ENCODE data around the gene WBP1L. TPM values are rescaled to one million over a fixed set of nuclear protein-coding genes. Genes with fewer than 3 reads are reported as not detected.
A peak's percentile ranks its signal among the peaks of the same experiment; 100 is the strongest.
"Not testable (repeated sequence)": the region's sequence is repeated elsewhere in the genome, so short reads cannot be mapped to it uniquely, and the experiment has no call there.

WBP1L gene
- total RNA-seq, 2 donors from 2014 or later: 30.6 to 41.1 TPM

GRCh38 chr10:102815790-102816549 is 72.2 kb downstream of the WBP1L start:
- ATAC-seq: peak; percentile 70 to 77
- intact Hi-C loops (cut with DNase I): loop anchor here in 1 of 2 donors (5.0 kb wide), 1 partner anchor 64 kb away; no protein-coding TSS in a partner anchor
- peak; percentile 57 for DNase-seq

GRCh38 chr10:102817175-102817574 is 73.4 kb downstream of the WBP1L start:
- intact Hi-C loops (cut with DNase I): loop anchor here in 1 of 2 donors (5.0 kb wide), 1 partner anchor 65 kb away; no protein-coding TSS in a partner anchor
- no peak for ATAC-seq
- DNase-seq: no peak

GRCh38 chr10:102819054-102819453 is 75.3 kb downstream of the WBP1L start:
- ATAC-seq: peak in 1 of 2 donors; percentile 3
- intact Hi-C loops (cut with DNase I): loop anchor here in 1 of 2 donors (5.0 kb wide), 1 partner anchor 67 kb away; no protein-coding TSS in a partner anchor
- no peak for DNase-seq

GRCh38 chr10:102820008-102820407 is 76.3 kb downstream of the WBP1L start:
- DNase-seq; intact Hi-C loops (cut with DNase I); ATAC-seq: not testable (repeated sequence)

GRCh38 chr10:102822222-102822621 is 78.5 kb downstream of the WBP1L start:
- no peak for DNase-seq
- intact Hi-C loops (cut with DNase I): no loop called here
- no peak for ATAC-seq

- intact Hi-C loops (cut with DNase I): no loop called here
- ATAC-seq (no peak), DNase-seq (no peak)
Observed at GRCh38 chr10:102824664-102825063, 80.9 kb downstream of the WBP1L start.

GRCh38 chr10:102826148-102826796 is 82.5 kb downstream of the WBP1L start:
- intact Hi-C loops (cut with DNase I): no loop called here
- ATAC-seq: no peak
- no peak for DNase-seq

GRCh38 chr10:102827597-102827975 is 83.8 kb downstream of the WBP1L start:
- ATAC-seq (no peak), DNase-seq (no peak)
- intact Hi-C loops (cut with DNase I): no loop called here

GRCh38 chr10:102831322-102832071 is 87.7 kb downstream of the WBP1L start:
- DNase-seq (no peak), ATAC-seq (no peak)
- intact Hi-C loops (cut with DNase I): loop anchor here in 1 of 2 donors (10.0 kb wide), 1 partner anchor 233 kb away; no protein-coding TSS in a partner anchor

- intact Hi-C loops (cut with DNase I): loop anchor here in 1 of 2 donors (10.0 kb wide), 1 partner anchor 233 kb away; no protein-coding TSS in a partner anchor
- no peak for DNase-seq
- no peak for ATAC-seq
Observed at GRCh38 chr10:102832248-102832647, 88.5 kb downstream of the WBP1L start.

- intact Hi-C loops (cut with DNase I): loop anchor here in 1 of 2 donors (10.0 kb wide), 1 partner anchor 232 kb away; no protein-coding TSS in a partner anchor
- DNase-seq (no peak), ATAC-seq (no peak)
Observed at GRCh38 chr10:102832987-102833386, 89.2 kb downstream of the WBP1L start.

- intact Hi-C loops (cut with DNase I): loop anchor here (2.0 to 10.0 kb wide), 3 partner anchors 67 to 231 kb away; no protein-coding TSS in a partner anchor
- DNase-seq: no peak
Observed at GRCh38 chr10:102834143-102834542, 90.4 kb downstream of the WBP1L start.

GRCh38 chr10:102835007-102835482 is 91.3 kb downstream of the WBP1L start:
- intact Hi-C loops (cut with DNase I): loop anchor here (1.0 to 10.0 kb wide), 4 partner anchors 65 to 230 kb away; no protein-coding TSS in a partner anchor
- DNase-seq (peak; percentile 80), ATAC-seq (peak; percentile 93 to 94)

More at GRCh38 chr10:102834143-102834542, 90.4 kb downstream of the WBP1L start:
- no peak for ATAC-seq

GRCh38 chr10:102837230-102837721 is 93.5 kb downstream of the WBP1L start, which contains the start of gene CYP17A1:
Gene CYP17A1 (minus strand): TSS chr10:102837413. CDS start chr10:102837361, 52 bp downstream.
- intact Hi-C loops (cut with DNase I): loop anchor here in 1 of 2 donors (10.0 kb wide), 1 partner anchor 228 kb away; no protein-coding TSS in a partner anchor
- DNase-seq: peak; percentile 54
- ATAC-seq: peak; percentile 8 to 66

GRCh38 chr10:102838276-102838927 is 94.7 kb downstream of the WBP1L start:
- intact Hi-C loops (cut with DNase I): loop anchor here in 1 of 2 donors (10.0 kb wide), 1 partner anchor 226 kb away; no protein-coding TSS in a partner anchor
- not testable (repeated sequence) for DNase-seq, ATAC-seq

- intact Hi-C loops (cut with DNase I): no loop called here
- ATAC-seq: no peak
- DNase-seq: no peak
Observed at GRCh38 chr10:102841827-102842345, 98.1 kb downstream of the WBP1L start.

- DNase-seq; intact Hi-C loops (cut with DNase I); ATAC-seq: not testable (repeated sequence)
Observed at GRCh38 chr10:102843139-102843538, 99.4 kb downstream of the WBP1L start.
